ENCODE results near the gene ZMYND10.

ZMYND10 gene

DNA sequence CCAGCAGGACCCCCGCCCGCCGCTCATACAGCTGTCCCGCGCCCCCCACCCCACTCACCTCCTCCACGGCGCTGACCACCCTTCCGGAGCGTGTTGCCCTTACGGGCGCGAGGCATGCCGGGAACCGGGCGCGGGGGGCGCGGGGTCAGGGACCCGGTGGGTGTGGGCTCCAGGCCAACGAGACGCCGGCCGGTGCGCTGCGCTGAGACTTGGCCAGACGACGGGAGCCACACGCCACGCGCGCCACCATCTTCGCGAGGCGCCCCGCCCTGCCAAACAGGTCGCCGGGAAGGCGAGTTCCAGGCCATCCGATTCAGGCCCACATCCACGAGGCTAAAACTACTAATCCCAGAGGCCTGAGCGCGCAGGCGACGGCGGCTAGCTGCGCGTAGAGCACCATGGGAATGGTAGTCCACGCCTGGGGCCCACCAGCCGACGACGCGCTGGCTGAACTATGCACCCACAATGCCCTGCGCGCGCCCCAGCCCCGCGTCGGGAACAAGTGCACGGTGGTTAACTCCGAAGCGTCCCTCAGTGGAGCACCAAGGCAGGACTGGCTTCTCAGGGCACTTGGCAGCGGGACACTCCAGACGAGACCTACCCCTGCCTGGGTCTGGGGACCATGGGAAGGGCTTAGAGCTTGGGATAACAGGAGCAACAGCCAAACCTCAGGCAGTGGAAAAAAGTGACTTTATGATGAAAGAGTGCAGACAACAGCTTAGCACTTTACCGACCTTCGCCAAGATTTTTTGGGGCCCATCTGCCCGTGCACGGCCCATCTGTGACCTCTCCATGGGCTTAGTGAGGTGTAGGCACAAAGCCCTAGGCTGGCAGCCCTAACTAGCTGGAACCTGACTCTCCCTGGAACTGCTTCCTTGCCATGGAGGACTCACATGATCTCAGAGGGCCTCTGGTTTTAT lies 53.1 kb downstream of the ZMYND10 start, which contains the start of gene IFRD2:
Gene IFRD2, minus strand, starts transcription at position 271 of the 920 bp plus-strand sequence. Its CDS starts 155 bp downstream, at position 116.
- peak; percentile 96 for DNase-seq (ENCODE audit: low spot score)
- TF ChIP-seq, protein P1, sequence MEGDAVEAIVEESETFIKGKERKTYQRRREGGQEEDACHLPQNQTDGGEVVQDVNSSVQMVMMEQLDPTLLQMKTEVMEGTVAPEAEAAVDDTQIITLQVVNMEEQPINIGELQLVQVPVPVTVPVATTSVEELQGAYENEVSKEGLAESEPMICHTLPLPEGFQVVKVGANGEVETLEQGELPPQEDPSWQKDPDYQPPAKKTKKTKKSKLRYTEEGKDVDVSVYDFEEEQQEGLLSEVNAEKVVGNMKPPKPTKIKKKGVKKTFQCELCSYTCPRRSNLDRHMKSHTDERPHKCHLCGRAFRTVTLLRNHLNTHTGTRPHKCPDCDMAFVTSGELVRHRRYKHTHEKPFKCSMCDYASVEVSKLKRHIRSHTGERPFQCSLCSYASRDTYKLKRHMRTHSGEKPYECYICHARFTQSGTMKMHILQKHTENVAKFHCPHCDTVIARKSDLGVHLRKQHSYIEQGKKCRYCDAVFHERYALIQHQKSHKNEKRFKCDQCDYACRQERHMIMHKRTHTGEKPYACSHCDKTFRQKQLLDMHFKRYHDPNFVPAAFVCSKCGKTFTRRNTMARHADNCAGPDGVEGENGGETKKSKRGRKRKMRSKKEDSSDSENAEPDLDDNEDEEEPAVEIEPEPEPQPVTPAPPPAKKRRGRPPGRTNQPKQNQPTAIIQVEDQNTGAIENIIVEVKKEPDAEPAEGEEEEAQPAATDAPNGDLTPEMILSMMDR (IDR thresholded peaks at IDR 0.05; ENCODE audit: extremely low read depth, missing control alignments): no peak

All from GM20000 (cell line).